ENCODE measurements around the gene CELF2. TPM values are rescaled to one million over a fixed set of nuclear protein-coding genes. Genes with fewer than 3 reads are reported as not detected.

Gene CELF2
- total RNA-seq, 1 experiment from 2014 or later, result 28.7 TPM

- Histone ChIP-seq H3K9ac (ENCODE audit: extremely low read depth, insufficient read length, low read length) (no peak overlapping the region), H3K27ac (ENCODE audit: insufficient read length, low read depth, low read length) (no peak overlapping the region), H4K5ac (ENCODE audit: insufficient read length, low read depth, low read length) (no peak overlapping the region), H2BK120ac (ENCODE audit: low read depth, low read length, poor library complexity, severe bottlenecking) (no peak overlapping the region), H4K20me1 (ENCODE audit: control insufficient read depth, insufficient read depth, insufficient read length) (no peaks in the 10 kb centered on the region), H4K91ac (ENCODE audit: insufficient read length, low read depth, low read length) (no peak overlapping the region), H3K79me2 (ENCODE audit: insufficient read depth, low read length) (no peaks in the 10 kb centered on the region), H2BK5ac (ENCODE audit: insufficient read length, low read length) (no peak overlapping the region), H3K27me3 (ENCODE audit: insufficient read depth, low read length) (no peaks in the 10 kb centered on the region), H3K23ac (ENCODE audit: insufficient read length, low read depth, low read length) (no peak overlapping the region), H2BK20ac (ENCODE audit: low read depth, low read length, poor library complexity, severe bottlenecking) (no peak overlapping the region), H4K8ac (replicated peaks; ENCODE audit: insufficient read length, low read depth, low read length) (no peak overlapping the region), H2AFZ (ENCODE audit: low read length) (no peak overlapping the region), H3K4ac (ENCODE audit: low read depth, low read length) (no peak overlapping the region), H3K79me1 (ENCODE audit: insufficient read depth, low read depth, low read length, poor library complexity, severe bottlenecking) (no peaks in the 10 kb centered on the region), H3K23me2 (ENCODE audit: insufficient read length, low read depth, low read length, poor library complexity, severe bottlenecking) (no peaks in the 10 kb centered on the region), H2BK15ac (ENCODE audit: low read depth, low read length) (no peak overlapping the region), H3K9me3 (ENCODE audit: control insufficient read depth, low read depth, low read length) (no peaks in the 10 kb centered on the region), H3K14ac (ENCODE audit: insufficient read depth, low read length) (no peak overlapping the region), H3T11ph (ENCODE audit: low read length) (no peak overlapping the region), H2AK5ac (ENCODE audit: insufficient read length, low read length) (no peak overlapping the region), H3K4me2 (ENCODE audit: insufficient read depth, insufficient read length, low read length) (no peak overlapping the region), H3K56ac (ENCODE audit: insufficient read length, low read depth, low read length) (no peak overlapping the region), H2BK12ac (ENCODE audit: insufficient read length, low read depth, low read length) (no peak overlapping the region), H3K4me1 (ENCODE audit: insufficient read depth, low read length) (no peaks in the 10 kb centered on the region), H3K18ac (ENCODE audit: insufficient read length, low read depth, low read length) (no peak overlapping the region)
- peaks cover 0 to 14% (median 0%) of the 10 kb centered on the region in 3 experiments; a peak in 5 of 7 replicates for H3K36me3 Mint-ChIP-seq (ENCODE audit: insufficient read depth in 1 of 3, low read depth in 3 of 3)
- H3K27ac Mint-ChIP-seq, result peak overlapping the region in 1 of 3 experiments; percentile 32; a peak in 1 of 7 replicates
- no peak for DNase-seq
- H3K27me3 Mint-ChIP-seq (ENCODE audit: low read depth), result no peaks in the 10 kb centered on the region; the same call in 1 of the 2 replicates
- H3K9me3 Mint-ChIP-seq, result no peaks in the 10 kb centered on the region
- no CpG with 5 or more reads among the region's 18 CpGs for WGBS (ENCODE audit: extremely low coverage, insufficient read length, low lambda C conversion rate)
- TF ChIP-seq CTCF (conservative IDR thresholded peaks at IDR 0.05), result no peak
- no peak overlapping the region for H3K4me3 Mint-ChIP-seq
- H3K4me1 Mint-ChIP-seq, result peaks cover 13 to 21% of the 10 kb centered on the region in 2 experiments
These were observed 160.3 kb downstream of the CELF2 start for GRCh38 chr10:11177926-11178471.
